ENCODE results near the gene ADAMTS15. TPM values are rescaled to one million over a fixed set of nuclear protein-coding genes. Genes with fewer than 3 reads are reported as not detected.

The ADAMTS15 gene
- total RNA-seq, 1 donor from 2014 or later = 22.0 TPM

DNA sequence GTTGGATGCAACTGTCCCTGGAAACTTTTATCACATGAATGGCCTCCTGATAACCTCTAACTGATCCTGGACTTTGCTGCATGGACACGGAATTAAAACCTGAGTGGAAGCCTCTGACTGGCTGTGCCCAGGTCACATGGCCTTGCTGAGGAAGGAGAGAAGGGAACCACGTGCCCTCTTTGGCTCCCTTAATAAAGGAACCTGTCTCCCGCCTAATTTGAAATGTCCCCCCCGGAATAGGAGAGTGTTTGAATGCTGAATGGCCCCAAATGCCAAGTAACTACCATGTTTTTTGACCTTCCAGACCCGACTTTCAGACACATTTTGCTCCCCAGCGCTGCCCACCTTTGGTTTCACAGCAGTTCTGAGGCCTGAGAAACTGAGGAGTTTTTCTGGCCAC lies 76.9 kb downstream of the ADAMTS15 start:
- DNase-seq (ENCODE audit: extremely low spot score, unreplicated experiment) = no peak
- TF ChIP-seq, protein P1, sequence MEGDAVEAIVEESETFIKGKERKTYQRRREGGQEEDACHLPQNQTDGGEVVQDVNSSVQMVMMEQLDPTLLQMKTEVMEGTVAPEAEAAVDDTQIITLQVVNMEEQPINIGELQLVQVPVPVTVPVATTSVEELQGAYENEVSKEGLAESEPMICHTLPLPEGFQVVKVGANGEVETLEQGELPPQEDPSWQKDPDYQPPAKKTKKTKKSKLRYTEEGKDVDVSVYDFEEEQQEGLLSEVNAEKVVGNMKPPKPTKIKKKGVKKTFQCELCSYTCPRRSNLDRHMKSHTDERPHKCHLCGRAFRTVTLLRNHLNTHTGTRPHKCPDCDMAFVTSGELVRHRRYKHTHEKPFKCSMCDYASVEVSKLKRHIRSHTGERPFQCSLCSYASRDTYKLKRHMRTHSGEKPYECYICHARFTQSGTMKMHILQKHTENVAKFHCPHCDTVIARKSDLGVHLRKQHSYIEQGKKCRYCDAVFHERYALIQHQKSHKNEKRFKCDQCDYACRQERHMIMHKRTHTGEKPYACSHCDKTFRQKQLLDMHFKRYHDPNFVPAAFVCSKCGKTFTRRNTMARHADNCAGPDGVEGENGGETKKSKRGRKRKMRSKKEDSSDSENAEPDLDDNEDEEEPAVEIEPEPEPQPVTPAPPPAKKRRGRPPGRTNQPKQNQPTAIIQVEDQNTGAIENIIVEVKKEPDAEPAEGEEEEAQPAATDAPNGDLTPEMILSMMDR (conservative IDR thresholded peaks at IDR 0.05) = no peak
- Mint-ChIP-seq H3K27ac (no peak overlapping the region), H3K27me3 (peaks cover 15% of the 10 kb centered on the region), H3K4me1 (ENCODE audit: unreplicated experiment) (peaks cover 35% of the 10 kb centered on the region), H3K4me3 (no peak overlapping the region), H3K9me3 (peaks cover 8% of the 10 kb centered on the region), H3K36me3 (no peaks in the 10 kb centered on the region)

Other genes starting within 250 kb of the ADAMTS15 start
- 29.7 and 37.3 TPM in 2 replicates for gene ZBTB44, start 133.7 kb upstream of the ADAMTS15 start, total RNA-seq (ENCODE audit: low replicate concordance)
- gene ADAMTS8, start 20.0 kb upstream of the ADAMTS15 start, total RNA-seq (ENCODE audit: low replicate concordance) = 0.10 and 4.8 TPM in 2 replicates

Data from type B pancreatic cell (in vitro differentiated cells).